Measurements from ENCODE around the gene SETD5.

Gene SETD5

GRCh38 chr3:9390265-9390888 is 7.0 kb upstream of the SETD5 start:
- no peak for DNase-seq

- DNase-seq = no peak
Observed at GRCh38 chr3:9392041-9392440, 5.4 kb upstream of the SETD5 start.

- DNase-seq = no peak
Observed at GRCh38 chr3:9395570-9396300, 1.7 kb upstream of the SETD5 start.

- peak; percentile 93 for DNase-seq
Observed at GRCh38 chr3:9396301-9396631, 1.1 kb upstream of the SETD5 start.

GRCh38 chr3:9396632-9397331 is 633 bp upstream of the SETD5 start:
- peak; percentile 99 for DNase-seq

- DNase-seq = no peak
Observed at GRCh38 chr3:9397906-9398699, 688 bp downstream of the SETD5 start.

GRCh38 chr3:9398700-9399336 is 1.4 kb downstream of the SETD5 start:
- peak; percentile 65 for DNase-seq

- DNase-seq = no peak
Observed at GRCh38 chr3:9399337-9399703, 1.9 kb downstream of the SETD5 start.

GRCh38 chr3:9399746-9400145 is 2.3 kb downstream of the SETD5 start:
- peak; percentile 56 for DNase-seq

GRCh38 chr3:9400616-9401015 is 3.2 kb downstream of the SETD5 start:
- no peak for DNase-seq

GRCh38 chr3:9401986-9402385 is 4.6 kb downstream of the SETD5 start:
- no peak for DNase-seq

- peak; percentile 30 for DNase-seq
Observed at GRCh38 chr3:9402410-9403228, 5.2 kb downstream of the SETD5 start.

- no peak for DNase-seq
Observed at GRCh38 chr3:9403463-9403862, 6.0 kb downstream of the SETD5 start.

GRCh38 chr3:9404680-9405079 is 7.3 kb downstream of the SETD5 start:
- no peak for DNase-seq

- no peak for DNase-seq
Observed at GRCh38 chr3:9405756-9406155, 8.3 kb downstream of the SETD5 start.

GRCh38 chr3:9406856-9407626 is 9.6 kb downstream of the SETD5 start:
- DNase-seq = no peak

- no peak for DNase-seq
Observed at GRCh38 chr3:9408061-9408460, 10.6 kb downstream of the SETD5 start.

GRCh38 chr3:9408546-9408945 is 11.1 kb downstream of the SETD5 start:
- DNase-seq = no peak

- DNase-seq = peak; percentile 65
Observed at GRCh38 chr3:9409981-9410854, 12.8 kb downstream of the SETD5 start.

- no peak for DNase-seq
Observed at GRCh38 chr3:9411302-9411701, 13.9 kb downstream of the SETD5 start.
